Esophagus muscularis mucosa (tissue), 4 donors: ENCODE results near the gene OR5B2. TPM values are rescaled to one million over a fixed set of nuclear protein-coding genes. Genes with fewer than 3 reads are reported as not detected.
"Not testable (repeated sequence)": the region's sequence is repeated elsewhere in the genome, so short reads cannot be mapped to it uniquely, and the experiment has no call there.

Source experiments
- DNase-seq: peaks from one replicate; pipeline ENCODE4 v3.0.0-alpha.2; 2017; ENCODE audit errors: extremely low spot score
- H3K27ac ChIP-seq, 4 donors: fragments of 200-600 bp; sonication (generic); replicated peaks in 1 of 4; 1 replicate in 3 of 4; 2 replicates in 1 of 4; pipeline ENCODE4 v1.5.1; 2016 to 2019; ENCODE audit warnings: mild to moderate bottlenecking in 1 of 4
- H3K27me3 ChIP-seq, 4 donors: fragments of 200-600 bp; sonication (generic); one replicate each; pipeline versions ENCODE4 v1.5.1 to v1.6.0; 2016 to 2019
- H3K36me3 ChIP-seq, 4 donors: fragments of 200-600 bp; sonication (generic); one replicate each; pipeline ENCODE4 v1.5.1; 2016 to 2019
- H3K4me1 ChIP-seq, 4 donors: fragments of 200-600 bp; sonication (generic); one replicate each; pipeline ENCODE4 v1.5.1; 2016 to 2019
- H3K4me3 ChIP-seq, 4 donors: fragments of 200-600 bp; sonication (generic); 1 replicate in 2 of 4; 2 replicates in 2 of 4; pipeline ENCODE4 v1.5.1; 2016 to 2019; ENCODE audit warnings: mild to moderate bottlenecking in 4 of 4, moderate library complexity in 1 of 4
- H3K9me3 ChIP-seq, 4 donors: fragments of 200-600 bp; sonication (generic); 1 replicate in 3 of 4; 2 replicates in 1 of 4; pipeline ENCODE4 v1.5.1; 2016 to 2019
- CTCF ChIP-seq, 3 experiments: fragments of 200-600 bp in 2 of 3; fragments of 450-650 bp in 1 of 3; sonication (generic) in 2 of 3; IDR thresholded peaks; one replicate each; pipeline ENCODE4 v1.5.1; 2017 to 2019; ENCODE audit warnings: antibody characterized with exemption in 3 of 3, mild to moderate bottlenecking in 2 of 3, moderate library complexity in 1 of 3
- EP300 ChIP-seq: sonication (generic); formaldehyde crosslinking; IDR thresholded peaks from one replicate; pipeline ENCODE4 v1.6.1; 2017; ENCODE audit warnings: antibody characterized with exemption
- POLR2A ChIP-seq: fragments of 450-650 bp; IDR thresholded peaks from one replicate; pipeline ENCODE4 v1.6.1; 2017; ENCODE audit warnings: antibody characterized with exemption, moderate library complexity, mild to moderate bottlenecking, low read depth
- POLR2AphosphoS5 ChIP-seq, 2 donors: sonication (generic); formaldehyde crosslinking; IDR thresholded peaks; one replicate each; pipeline ENCODE4 v1.6.1; 2017; ENCODE audit warnings: antibody characterized with exemption in 2 of 2
- WGBS: methylation state at CpG from one replicate; pipeline ENCODE4 v1.1.5; 2018; 5-methylcytosine and 5-hydroxymethylcytosine counted together
- intact Hi-C: fragments of 100-400 bp; cut with DNase I; formaldehyde crosslinking; loops from one replicate; pipeline ENCODE4 v1.15.1; 2023
- total RNA-seq, 4 donors: library from RNA; depleted of rRNA; stranded (reverse); fragments of >200 nt; gene quantifications; one replicate each; pipeline versions ENCODE4 v1.1.0 to v1.2.1, GENCODE V29; 2016

OR5B2 gene
- total RNA-seq, 4 donors from 2014 or later: not detected

- Histone ChIP-seq H3K27me3 (no peaks in the 10 kb centered on the region), H3K4me3 (no peak within 1 kb of the TSS), H3K27ac (no peak within 1 kb of the TSS), H3K36me3 (no peaks in the 10 kb centered on the region), H3K4me1 (no peaks in the 10 kb centered on the region), H3K9me3 (peaks cover 0 to 23% (median 8%) of the 10 kb centered on the region in 4 donors)
- DNase-seq: no peak
- intact Hi-C loops: no loop called here
- TF ChIP-seq CTCF (IDR thresholded peaks at IDR 0.05) (no peak), POLR2AphosphoS5 (IDR thresholded peaks at IDR 0.05) (no peak), EP300 (no peak), POLR2A (no peak)
- 55% methylated on average over 1 of the region's 1 CpG for WGBS
Measured at GRCh38 chr11:58406774-58407173, 21.1 kb downstream of the OR5B2 start, which contains the start of gene OR5B3. TSS of gene OR5B3 (minus strand) at chr11:58406874. CDS start at chr11:58403409, 3,465 bp downstream.

- DNase-seq, H3K4me1 ChIP-seq, H3K27me3 ChIP-seq, H3K4me3 ChIP-seq, H3K36me3 ChIP-seq, intact Hi-C loops, H3K27ac ChIP-seq: not testable (repeated sequence)
- WGBS: 83% methylated on average over 1 of the region's 2 CpGs
- H3K9me3 ChIP-seq: peaks cover 0 to 15% (median 0%) of the 10 kb centered on the region in 4 donors
Measured at GRCh38 chr11:58399622-58400021, 28.3 kb downstream of the OR5B2 start.

- no peak for TF ChIP-seq EP300
- no peak for TF ChIP-seq POLR2AphosphoS5 (IDR thresholded peaks at IDR 0.05)
- TF ChIP-seq POLR2A: no peak
- no peak for TF ChIP-seq CTCF (IDR thresholded peaks at IDR 0.05)
- Histone ChIP-seq H3K27ac (no peak overlapping the region), H3K9me3 (peaks cover 0 to 15% (median 0%) of the 10 kb centered on the region in 4 donors), H3K4me1 (no peaks in the 10 kb centered on the region), H3K36me3 (no peaks in the 10 kb centered on the region), H3K27me3 (no peaks in the 10 kb centered on the region), H3K4me3 (no peak overlapping the region)
- intact Hi-C loops: no loop called here
- 69% methylated on average over 2 of the region's 2 CpGs for WGBS
- no peak for DNase-seq
Measured at GRCh38 chr11:58395581-58395980, 32.3 kb downstream of the OR5B2 start.

- intact Hi-C loops: no loop called here
- no peaks in the 10 kb centered on the region for H3K27me3 ChIP-seq
- DNase-seq: no peak
- no peak overlapping the region for H3K27ac ChIP-seq
- peaks cover 0 to 15% (median 0%) of the 10 kb centered on the region in 4 donors for H3K9me3 ChIP-seq
- no peak overlapping the region for H3K4me3 ChIP-seq
- no peaks in the 10 kb centered on the region for H3K36me3 ChIP-seq
- no peaks in the 10 kb centered on the region for H3K4me1 ChIP-seq
- TF ChIP-seq POLR2AphosphoS5 (IDR thresholded peaks at IDR 0.05) (no peak), EP300 (no peak), CTCF (IDR thresholded peaks at IDR 0.05) (no peak), POLR2A (no peak)
Measured at GRCh38 chr11:58394195-58394594, 33.7 kb downstream of the OR5B2 start.

GRCh38 chr11:58392746-58393145, 35.2 kb downstream of the OR5B2 start:
- 43% methylated on average over 1 of the region's 1 CpG for WGBS
- Histone ChIP-seq H3K4me1 (no peaks in the 10 kb centered on the region), H3K27ac (no peak overlapping the region), H3K36me3 (no peaks in the 10 kb centered on the region), H3K27me3 (no peaks in the 10 kb centered on the region), H3K9me3 (peaks cover 0 to 15% (median 0%) of the 10 kb centered on the region in 4 donors), H3K4me3 (no peak overlapping the region)
- intact Hi-C loops: no loop called here
- DNase-seq: no peak
- TF ChIP-seq POLR2A: no peak
- no peak for TF ChIP-seq POLR2AphosphoS5 (IDR thresholded peaks at IDR 0.05)
- TF ChIP-seq CTCF (IDR thresholded peaks at IDR 0.05): no peak
- no peak for TF ChIP-seq EP300
